Mucosa of descending colon (tissue), 3 donors: ENCODE results near the gene CCDC12. TPM values are rescaled to one million over a fixed set of nuclear protein-coding genes. Genes with fewer than 3 reads are reported as not detected.
A peak's percentile ranks its signal among the peaks of the same experiment; 100 is the strongest.

Source experiments
- ATAC-seq: fragments of 200-7000 bp; cut with Tn5 transposase; one replicate; pipeline ENCODE4 v1.9.1; 2020; ENCODE audit warnings: mild to moderate bottlenecking, moderate library complexity
- DNase-seq, 3 donors: peaks; one replicate each; pipeline ENCODE4 v3.0.0-alpha.2; 2020
- H3K36me3 ChIP-seq: fragments of 200-600 bp; one replicate; pipeline ENCODE4 v1.8.0; 2021; ENCODE audit warnings: low read depth, mild to moderate bottlenecking
- H3K4me1 ChIP-seq: fragments of 200-600 bp; one replicate; pipeline ENCODE4 v1.8.0; 2021; ENCODE audit warnings: low read depth, mild to moderate bottlenecking
- H3K4me3 ChIP-seq: fragments of 200-600 bp; one replicate; pipeline ENCODE4 v1.8.0; 2021; ENCODE audit warnings: mild to moderate bottlenecking
- H3K9me3 ChIP-seq: fragments of 200-600 bp; one replicate; pipeline ENCODE4 v1.8.0; 2021; ENCODE audit warnings: mild to moderate bottlenecking
- CTCF ChIP-seq: fragments of 200-600 bp; IDR thresholded peaks from one replicate; pipeline ENCODE4 v1.8.0; 2022; ENCODE audit warnings: antibody characterized with exemption, mild to moderate bottlenecking
- intact Hi-C, 2 donors: fragments of 100-400 bp; cut with DNase I in 1 of 2; cut with micrococcal nuclease in 1 of 2; formaldehyde crosslinking; loops; one replicate each; pipeline versions ENCODE4 v1.11.0 to v1.11.1; 2022; cut with DNase I, micrococcal nuclease
- total RNA-seq, 3 donors: library from RNA; stranded (reverse); fragmentation: NEBNext Ultra II Directional in 2 of 3; extraction: Animal tissue kit (Norgen Biotek cat#: 25700) in 2 of 3; gene quantifications; one replicate each; pipeline versions ENCODE4 v1.2.1 to v1.2.4, GENCODE V29; 2021 to 2023
- donor health status: DM: no; HTN: no; CAD: no; lungs with moderate emphysema.
- donor health status: DM: no; HTN: no; CAD: no.
- donor health status: DM: no; HTN: yes; CAD: no.

CCDC12 gene
- total RNA-seq, 3 donors from 2014 or later = 40.7 to 59.2 (median 45.0) TPM

DNA sequence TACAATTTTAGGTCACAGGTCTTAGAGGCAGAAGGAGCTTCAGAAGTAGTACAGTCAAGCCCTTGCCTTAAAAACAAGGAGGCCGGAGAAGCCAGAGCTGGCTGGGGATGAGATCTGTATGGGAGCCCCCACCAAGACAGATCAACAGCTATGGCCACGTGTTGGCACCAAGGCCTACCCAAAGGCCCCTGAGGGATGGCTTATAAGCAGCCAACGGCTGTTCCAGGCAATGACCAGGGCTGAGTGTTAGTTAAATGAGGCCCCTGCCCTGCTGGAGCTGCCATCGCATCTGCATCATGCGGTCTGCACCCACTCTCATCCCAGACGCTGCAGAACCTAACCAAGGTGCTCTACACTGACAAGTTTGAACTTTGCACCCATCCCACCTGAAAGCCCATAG lies 43.3 kb downstream of the CCDC12 start:
- ATAC-seq (no peak), DNase-seq (peak in 1 of 3 donors; percentile 18)
- Histone ChIP-seq H3K4me1 (peaks cover 61% of the 10 kb centered on the region), H3K4me3 (no peak overlapping the region), H3K36me3 (no peaks in the 10 kb centered on the region), H3K9me3 (no peaks in the 10 kb centered on the region)
- intact Hi-C loops = no loop called here
- TF ChIP-seq CTCF = no peak

DNA sequence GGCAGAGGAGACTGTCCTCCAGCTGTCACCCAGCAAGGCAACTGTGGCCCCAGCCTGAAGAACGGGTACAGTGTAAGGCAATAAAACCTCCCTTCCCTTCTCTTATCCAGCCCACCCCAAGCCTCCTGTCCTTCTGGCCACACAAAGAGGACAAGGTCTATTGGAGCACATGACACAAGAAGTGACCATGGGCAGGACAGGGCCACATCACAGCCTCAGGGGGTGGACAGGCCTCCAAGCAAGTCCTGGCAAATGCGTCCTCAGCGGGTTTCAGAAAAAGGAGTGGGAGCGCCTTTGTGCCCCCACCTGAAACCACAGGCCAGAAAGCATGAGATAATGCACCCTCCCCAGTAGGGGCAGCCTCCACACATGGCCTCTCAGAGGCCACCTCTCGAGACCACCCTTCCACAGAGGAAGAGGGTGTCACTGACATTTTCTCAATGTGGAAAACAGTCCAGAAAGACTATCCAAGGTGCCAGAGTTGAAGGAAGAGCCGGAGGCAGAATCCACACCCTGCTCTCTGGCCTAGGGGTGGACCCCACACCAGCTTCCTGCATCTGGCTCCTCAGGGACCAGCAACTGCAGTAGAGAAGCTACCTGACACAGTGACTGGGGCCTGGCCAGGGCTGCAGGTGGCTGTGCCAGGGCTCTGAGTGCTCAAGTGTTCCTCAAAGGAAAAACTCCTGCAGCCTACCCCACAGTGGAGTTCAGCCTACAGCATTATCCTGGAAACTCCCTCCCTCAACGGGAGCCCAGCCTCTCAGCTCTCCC lies 43.9 kb downstream of the CCDC12 start:
- intact Hi-C loops = no loop called here
- peaks cover 67% of the 10 kb centered on the region for H3K4me1 ChIP-seq
- peak in 1 of 3 donors; percentile 48 for DNase-seq
- no peak overlapping the region for H3K4me3 ChIP-seq
- peak; percentile 38 for ATAC-seq
- H3K36me3 ChIP-seq = no peaks in the 10 kb centered on the region
- TF ChIP-seq CTCF = no peak
- no peaks in the 10 kb centered on the region for H3K9me3 ChIP-seq

GRCh38 chr3:46931631-46932331 lies 44.8 kb downstream of the CCDC12 start:
- Histone ChIP-seq H3K4me1 (peaks cover 75% of the 10 kb centered on the region), H3K9me3 (no peaks in the 10 kb centered on the region), H3K4me3 (no peak overlapping the region), H3K36me3 (no peaks in the 10 kb centered on the region)
- no peak for TF ChIP-seq CTCF
- DNase-seq (peak; percentile 72 to 88 (median 72)), ATAC-seq (peak; percentile 42)
- intact Hi-C loops = no loop called here

DNA sequence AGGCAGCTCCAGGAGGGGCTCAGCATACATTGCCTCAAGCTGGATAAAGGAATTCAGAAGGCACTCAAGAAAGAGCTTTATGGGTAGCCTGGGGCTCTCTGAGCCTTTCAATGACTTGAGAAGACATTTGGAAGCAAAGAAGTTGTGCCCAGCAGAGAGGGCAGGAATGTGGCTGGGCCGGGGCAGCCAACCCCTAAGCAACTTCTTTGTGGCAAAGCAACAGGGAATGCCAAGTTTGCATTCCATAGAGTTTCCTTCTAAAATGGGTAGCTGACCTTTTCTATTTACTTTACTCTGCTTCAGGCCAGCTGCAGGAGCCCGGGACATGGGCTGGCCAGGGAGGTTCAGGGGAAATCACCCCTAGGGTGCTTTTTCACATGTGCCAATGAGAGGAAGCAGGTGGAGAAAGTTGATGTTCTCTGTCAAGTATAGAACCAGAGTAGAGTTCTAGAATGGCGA lies 45.6 kb downstream of the CCDC12 start:
- Histone ChIP-seq H3K4me1 (peaks cover 78% of the 10 kb centered on the region), H3K9me3 (no peaks in the 10 kb centered on the region), H3K36me3 (no peaks in the 10 kb centered on the region), H3K4me3 (no peak overlapping the region)
- intact Hi-C loops = no loop called here
- ATAC-seq (no peak), DNase-seq (peak in 2 of 3 donors; percentile 16 to 22)
- TF ChIP-seq CTCF = no peak

DNA sequence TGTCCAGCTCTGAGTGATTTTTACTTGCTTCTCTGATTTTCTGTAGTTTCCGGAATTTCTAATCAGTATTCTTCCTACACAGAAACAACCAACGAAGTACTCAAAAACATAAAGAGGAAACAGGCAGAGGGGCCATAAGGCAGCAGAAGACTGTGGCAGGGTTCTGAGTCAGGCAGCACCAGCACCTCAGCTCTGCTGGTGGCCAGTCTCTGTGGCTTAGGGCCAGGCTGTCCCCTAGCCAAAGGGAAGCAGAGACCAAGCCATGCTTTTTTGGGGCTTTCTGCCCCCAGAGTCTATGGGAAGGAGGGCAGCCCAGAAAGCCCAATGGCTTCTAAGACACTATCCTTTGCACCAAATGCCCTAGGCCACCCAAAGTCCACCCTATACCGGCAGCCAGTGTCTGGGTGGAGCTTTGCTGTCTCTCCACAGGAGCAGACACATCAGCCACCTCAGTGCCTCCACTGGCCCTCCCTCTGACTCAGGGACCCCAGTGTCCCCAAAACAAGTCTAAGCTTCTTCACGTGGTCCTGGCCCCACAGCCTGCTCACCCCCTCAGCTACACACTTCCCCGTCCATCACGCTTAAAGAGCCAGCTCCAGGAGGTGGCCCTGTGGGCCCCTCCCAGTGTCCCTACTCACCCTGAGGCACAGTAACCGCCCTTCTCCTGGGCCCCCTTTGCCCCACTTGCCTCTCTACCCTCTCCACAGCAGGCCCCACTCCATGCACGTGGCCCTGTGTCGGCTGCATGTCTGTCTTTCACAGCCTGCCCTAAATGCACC lies 46.2 kb downstream of the CCDC12 start:
- no peak for ATAC-seq
- no peak for TF ChIP-seq CTCF
- Histone ChIP-seq H3K36me3 (no peaks in the 10 kb centered on the region), H3K9me3 (no peaks in the 10 kb centered on the region), H3K4me3 (no peak overlapping the region), H3K4me1 (peaks cover 78% of the 10 kb centered on the region)
- intact Hi-C loops = no loop called here
- peak in 2 of 3 donors; percentile 40 to 59 for DNase-seq
